Neuronal stem cell (in vitro differentiated cells): ENCODE data around the gene C3orf18.

Experiments
- DNase-seq: peaks from one replicate; pipeline ENCODE4 v3.0.0-alpha.2; 2013; ENCODE audit warnings: low spot score
- H2AFZ ChIP-seq: one replicate; pipeline ENCODE4 v1.6.1; 2013; ENCODE audit warnings: mild to moderate bottlenecking, low read length, inconsistent platforms
- H2AK5ac ChIP-seq: 2 replicates; pipeline ENCODE4 v1.6.1; 2013; ENCODE audit warnings: low read depth, mild to moderate bottlenecking, inconsistent platforms, low read length, moderate library complexity, mixed read lengths
- H2BK120ac ChIP-seq: 2 replicates; pipeline ENCODE4 v1.6.1; 2013; ENCODE audit warnings: low read depth, mild to moderate bottlenecking, inconsistent platforms, low read length, moderate library complexity, mixed read lengths
- H2BK12ac ChIP-seq: one replicate; pipeline ENCODE4 v1.6.1; 2013; ENCODE audit warnings: low read length, inconsistent platforms
- H2BK15ac ChIP-seq: 2 replicates; pipeline ENCODE4 v1.6.1; 2013; ENCODE audit warnings: mild to moderate bottlenecking, low read length, inconsistent platforms, mixed read lengths
- H2BK5ac ChIP-seq: one replicate; pipeline ENCODE4 v1.6.1; 2013; ENCODE audit warnings: inconsistent platforms, mild to moderate bottlenecking, low read length, moderate library complexity
- H3K14ac ChIP-seq: one replicate; pipeline ENCODE4 v1.6.1; 2013; ENCODE audit warnings: low read length, inconsistent platforms
- H3K18ac ChIP-seq: 2 replicates; pipeline ENCODE4 v1.6.1; 2013; ENCODE audit warnings: low read length, inconsistent platforms
- H3K23ac ChIP-seq: 2 replicates; pipeline ENCODE4 v1.6.1; 2013; ENCODE audit warnings: low read depth, mild to moderate bottlenecking, mixed read lengths, low read length, inconsistent platforms; ENCODE audit not compliant: poor library complexity
- H3K27ac ChIP-seq: replicated peaks from 3 replicates; pipeline ENCODE4 v1.5.1; 2013; ENCODE audit warnings: low read length, inconsistent platforms
- H3K27me3 ChIP-seq, 3 experiments: 2 replicates each; pipeline ENCODE4 v1.6.1; 2013; ENCODE audit warnings: low read length in 3 of 3, mild to moderate bottlenecking in 2 of 3, inconsistent platforms in 1 of 3, low read depth in 1 of 3, mixed read lengths in 1 of 3, moderate library complexity in 1 of 3; ENCODE audit not compliant: control insufficient read depth in 3 of 3, insufficient read depth in 3 of 3
- H3K36me3 ChIP-seq, 2 donors: replicated peaks in 1 of 2; 2 replicates each; pipeline ENCODE4 v1.6.1; 2013; ENCODE audit warnings: low read length in 2 of 2; ENCODE audit not compliant: control insufficient read depth in 2 of 2, insufficient read depth in 2 of 2
- H3K4ac ChIP-seq: 2 replicates; pipeline ENCODE4 v1.6.1; 2013; ENCODE audit warnings: inconsistent platforms, mild to moderate bottlenecking, low read length, moderate library complexity
- H3K4me1 ChIP-seq, 2 donors: 1 replicate in 1 of 2; 2 replicates in 1 of 2; pipeline ENCODE4 v1.6.1; 2013; ENCODE audit warnings: low read length in 2 of 2, low read depth in 1 of 2; ENCODE audit not compliant: control insufficient read depth in 2 of 2, insufficient read depth in 1 of 2
- H3K4me2 ChIP-seq: one replicate; pipeline ENCODE4 v1.6.1; 2013; ENCODE audit warnings: mild to moderate bottlenecking, low read length, inconsistent platforms; ENCODE audit not compliant: insufficient read depth, poor library complexity, severe bottlenecking
- H3K4me3 ChIP-seq, 2 donors: 2 replicates each; pipeline ENCODE4 v1.5.1; 2013; ENCODE audit warnings: low read length in 2 of 2, mild to moderate bottlenecking in 2 of 2, inconsistent platforms in 1 of 2, moderate library complexity in 1 of 2
- H3K79me1 ChIP-seq: one replicate; pipeline ENCODE4 v1.6.1; 2013; ENCODE audit warnings: low read depth, mild to moderate bottlenecking, inconsistent platforms, low read length, moderate library complexity
- H3K9ac ChIP-seq: one replicate; pipeline ENCODE4 v1.6.1; 2013; ENCODE audit warnings: mild to moderate bottlenecking, low read depth, low read length, inconsistent platforms; ENCODE audit not compliant: poor library complexity
- H3K9me3 ChIP-seq, 2 donors: replicated peaks in 1 of 2; 2 replicates each; pipeline versions ENCODE3 to v1.6.1; 2013; ENCODE audit warnings: low read length in 2 of 2, mild to moderate bottlenecking in 2 of 2, inconsistent platforms in 1 of 2, low read depth in 1 of 2, mixed read lengths in 1 of 2, moderate library complexity in 1 of 2; ENCODE audit not compliant: control insufficient read depth in 2 of 2, insufficient read depth in 1 of 2
- H4K8ac ChIP-seq: one replicate; pipeline ENCODE4 v1.6.1; 2013; ENCODE audit warnings: low read depth, mild to moderate bottlenecking, inconsistent platforms, low read length, moderate library complexity
- H4K91ac ChIP-seq: one replicate; pipeline ENCODE4 v1.6.1; 2013; ENCODE audit warnings: low read length, low read depth, mild to moderate bottlenecking, inconsistent platforms; ENCODE audit not compliant: poor library complexity
- WGBS, 2 donors: extraction: QIAGEN DNeasy Blood & Tissue Kit; methylation state at CpG; one replicate each; pipeline ENCODE4 v1.1.7; 2013; ENCODE audit warnings: missing lambda C conversion rate in 2 of 2, mixed read lengths in 1 of 2; ENCODE audit not compliant: insufficient read length in 2 of 2, insufficient replicate concordance in 1 of 2; ENCODE audit errors: extremely low coverage in 2 of 2; 5-methylcytosine and 5-hydroxymethylcytosine counted together

The C3orf18 gene

GRCh38 chr3:50612970-50613846 is 45.7 kb upstream of the C3orf18 start:
- H3K27me3 ChIP-seq, result peaks cover 0 to 23% (median 0%) of the 10 kb centered on the region in 3 experiments

GRCh38 chr3:50612234-50612882 is 44.8 kb upstream of the C3orf18 start:
- Histone ChIP-seq H3K79me1 (no peaks in the 10 kb centered on the region), H3K4ac (no peak overlapping the region), H3K23ac (no peak overlapping the region), H2AK5ac (no peak overlapping the region), H3K36me3 (peaks cover 2 to 19% of the 10 kb centered on the region in 2 donors), H4K8ac (no peak overlapping the region), H3K4me2 (peak overlapping the region; percentile 86), H3K4me1 (peaks cover 15 to 20% of the 10 kb centered on the region in 2 donors), H2BK5ac (no peak overlapping the region), H3K4me3 (peak overlapping the region; percentile 55 to 77), H2BK120ac (no peak overlapping the region), H2AFZ (peak overlapping the region; percentile 96), H3K18ac (peak overlapping the region; percentile 62), H3K27me3 (peaks cover 0 to 23% (median 0%) of the 10 kb centered on the region in 3 experiments), H3K27ac (no peak overlapping the region), H2BK15ac (no peak overlapping the region), H3K14ac (no peak overlapping the region), H3K9ac (peak overlapping the region; percentile 73), H4K91ac (no peak overlapping the region), H2BK12ac (no peak overlapping the region), H3K9me3 (no peaks in the 10 kb centered on the region)
- no CpG with 5 or more reads among the region's 29 CpGs for WGBS, 2 donors
- DNase-seq, result no peak

More at GRCh38 chr3:50612970-50613846, 45.7 kb upstream of the C3orf18 start:
- WGBS, 2 donors, result no CpG with 5 or more reads among the region's 6 CpGs
- no peak overlapping the region for H2BK12ac ChIP-seq
- no peak overlapping the region for H2BK120ac ChIP-seq
- no peak overlapping the region for H3K4ac ChIP-seq
- no peak overlapping the region for H3K27ac ChIP-seq
- H3K18ac ChIP-seq, result no peak overlapping the region
- H3K9me3 ChIP-seq, result no peaks in the 10 kb centered on the region
- H3K4me3 ChIP-seq, result no peak overlapping the region
- DNase-seq, result no peak
- H3K36me3 ChIP-seq, result peaks cover under 1 to 11% of the 10 kb centered on the region in 2 donors
- peaks cover 21 to 24% of the 10 kb centered on the region in 2 donors for H3K4me1 ChIP-seq
- peaks cover 3% of the 10 kb centered on the region for H3K79me1 ChIP-seq
- no peak overlapping the region for H3K23ac ChIP-seq
- H3K9ac ChIP-seq, result no peak overlapping the region
- no peak overlapping the region for H4K91ac ChIP-seq
- no peak overlapping the region for H3K4me2 ChIP-seq
- no peak overlapping the region for H2BK5ac ChIP-seq
- H2AFZ ChIP-seq, result no peak overlapping the region
- H4K8ac ChIP-seq, result no peak overlapping the region
- no peak overlapping the region for H2AK5ac ChIP-seq
- H2BK15ac ChIP-seq, result no peak overlapping the region
- no peak overlapping the region for H3K14ac ChIP-seq

- Histone ChIP-seq H2BK15ac (peak within 1 kb of the TSS; percentile 72), H2BK5ac (peak within 1 kb of the TSS; percentile 76), H2AK5ac (peak within 1 kb of the TSS; percentile 59), H3K36me3 (peaks cover 2 to 26% of the 10 kb centered on the region in 2 donors), H4K91ac (peak within 1 kb of the TSS; percentile 28), H3K4me1 (peaks cover 15 to 20% of the 10 kb centered on the region in 2 donors), H3K27me3 (peaks cover 0 to 23% (median 0%) of the 10 kb centered on the region in 3 experiments), H3K27ac (peak within 1 kb of the TSS; percentile 65), H2BK12ac (peak within 1 kb of the TSS; percentile 41), H3K4me3 (peak within 1 kb of the TSS; percentile 55 to 85), H3K14ac (peak within 1 kb of the TSS; percentile 5), H2BK120ac (no peak within 1 kb of the TSS), H3K4ac (no peak within 1 kb of the TSS), H3K9ac (peak within 1 kb of the TSS; percentile 85), H3K18ac (peak within 1 kb of the TSS; percentile 97), H3K4me2 (peak within 1 kb of the TSS; percentile 86), H2AFZ (peak within 1 kb of the TSS; percentile 96), H3K9me3 (no peaks in the 10 kb centered on the region), H4K8ac (no peak within 1 kb of the TSS), H3K23ac (peak within 1 kb of the TSS; percentile 34), H3K79me1 (no peaks in the 10 kb centered on the region)
- WGBS, 2 donors, result no CpG with 5 or more reads among the region's 75 CpGs
- peak; percentile 92 for DNase-seq
Observed at GRCh38 chr3:50611464-50612233, 44.1 kb upstream of the C3orf18 start, which contains the start of gene CISH. Gene CISH (minus strand): TSS chr3:50611774. CDS start chr3:50611650, 124 bp downstream.
